Adrenal gland (tissue), 12 donors: Measurements from ENCODE around the gene NRP2. TPM values are rescaled to one million over a fixed set of nuclear protein-coding genes. Genes with fewer than 3 reads are reported as not detected.

ENCODE experiments used
- DNase-seq, 7 donors: peaks; one replicate each; pipeline ENCODE4 v3.0.0-alpha.2; 2019 to 2020
- H3K27ac ChIP-seq, 5 donors: fragments of 200-600 bp; sonication (generic) in 4 of 5; 1 replicate in 3 of 5; 2 replicates in 2 of 5; pipeline versions ENCODE4 v1.5.1 to v1.8.0; 2016 to 2020; ENCODE audit warnings: mild to moderate bottlenecking in 1 of 5
- H3K27me3 ChIP-seq: fragments of 200-600 bp; 2 replicates; pipeline ENCODE4 v1.8.0; 2021
- H3K36me3 ChIP-seq, 2 donors: fragments of 200-600 bp; replicated peaks in 1 of 2; 1 replicate in 1 of 2; 2 replicates in 1 of 2; pipeline versions ENCODE4 v1.5.1 to v1.8.0; 2018 to 2022
- H3K4me1 ChIP-seq, 2 donors: fragments of 200-600 bp; replicated peaks in 1 of 2; 1 replicate in 1 of 2; 2 replicates in 1 of 2; pipeline versions ENCODE4 v1.5.1 to v1.8.0; 2018 to 2021
- H3K4me3 ChIP-seq, 4 donors: fragments of 200-600 bp; sonication (generic) in 3 of 4; one replicate each; pipeline ENCODE4 v1.5.1; 2016 to 2018
- H3K9me3 ChIP-seq, 3 donors: fragments of 200-600 bp; sonication (generic) in 1 of 3; replicated peaks in 1 of 3; 1 replicate in 2 of 3; 2 replicates in 1 of 3; pipeline versions ENCODE4 v1.5.1 to v1.8.0; 2016 to 2021
- POLR2A ChIP-seq, 2 donors: fragments of 450-650 bp; IDR thresholded peaks; one replicate each; pipeline ENCODE4 v1.6.1; 2017; ENCODE audit warnings: antibody characterized with exemption in 2 of 2, mild to moderate bottlenecking in 2 of 2, moderate library complexity in 1 of 2
- WGBS, 4 donors: extraction: QIAGEN DNeasy Blood & Tissue Kit in 2 of 4; methylation state at CpG; one replicate each; pipeline versions ENCODE4 v1.1.5 to v1.1.7; 2013 to 2017; 5-methylcytosine and 5-hydroxymethylcytosine counted together
- intact Hi-C, 2 donors: fragments of 100-400 bp; cut with DNase I; formaldehyde crosslinking; loops; one replicate each; pipeline versions ENCODE4 v1.14.1 to v1.15.0; 2022 to 2023
- polyA plus RNA-seq, 3 donors: library from polyadenylated mRNA; stranded (reverse); fragments of 200-250 nt in 2 of 3; fragments of 350-450 nt in 1 of 3; fragmentation: Illumina TruSeq in 1 of 3; extraction: RNeasy Lipid Tissue Mini Kit (QIAGEN cat#74804) in 1 of 3; gene quantifications; one replicate each; pipeline ENCODE4 v1.2.3, GENCODE V29; 2013 to 2014
- total RNA-seq, 9 donors: library from RNA; depleted of rRNA in 4 of 9; stranded (reverse); fragments of >200 nt in 4 of 9; fragments of 120-200 nt in 1 of 9; fragmentation: NEBNext Ultra II Directional in 1 of 9; extraction: Animal tissue kit (Norgen Biotek cat#: 25700) in 1 of 9; gene quantifications; one replicate each; pipeline versions ENCODE4 v1.1.0 to v1.2.4, GENCODE V29; 2013 to 2023
- TF ChIP-seq, protein P1 (sequence below), 6 experiments: fragments of 450-650 bp in 4 of 6; fragments of 200-600 bp in 2 of 6; sonication (generic) in 1 of 6; IDR thresholded peaks; 1 replicate in 5 of 6; 2 replicates in 1 of 6; pipeline versions ENCODE4 v1.5.1 to v1.8.0; 2016 to 2021; ENCODE audit warnings: antibody characterized with exemption in 6 of 6, mild to moderate bottlenecking in 2 of 6, moderate library complexity in 1 of 6
- donor health status: healthy with polysubstance abuse.
- donor health status: Bipolar disorder and iron deficiency.
- donor health status: DM: yes; HTN: yes; CAD: no.
- donor health status: DM: no; HTN: no; CAD: no.
- donor health status: DM: no; HTN: no; CAD: no.
- donor health status: DM: yes; HTN: yes; CAD: no.

Gene NRP2
- total and polyA plus RNA-seq, 12 donors: 27.6 to 205 (median 93.1) TPM

DNA sequence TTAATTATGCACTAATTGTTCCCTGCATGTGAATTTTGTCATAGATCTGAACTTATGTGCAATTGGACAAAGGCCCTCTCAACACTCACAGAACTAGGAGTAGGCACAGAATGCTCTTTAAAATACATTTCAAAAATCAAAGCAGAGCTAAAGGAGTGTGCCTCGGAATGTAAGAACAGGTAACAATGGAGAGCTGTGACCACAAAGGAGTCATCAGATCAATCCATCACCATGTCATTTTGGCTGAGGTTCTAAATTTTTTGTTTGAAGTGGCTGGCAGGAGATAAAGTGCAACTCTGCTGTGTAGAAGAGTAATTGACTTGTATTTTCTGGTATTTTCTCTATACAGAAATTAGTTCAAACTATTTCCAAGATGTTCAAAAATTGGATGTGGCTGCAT lies 155.4 kb downstream of the NRP2 start:
- WGBS, 4 donors: 38 to 53% (median 47%) methylated on average over 1 of the region's 1 CpG
- Histone ChIP-seq H3K4me3 (no peak overlapping the region), H3K9me3 (peaks cover 0 to 9% (median 0%) of the 10 kb centered on the region in 3 donors), H3K4me1 (no peaks in the 10 kb centered on the region), H3K27me3 (no peaks in the 10 kb centered on the region), H3K27ac (no peak overlapping the region), H3K36me3 (no peaks in the 10 kb centered on the region)
- intact Hi-C loops: no loop called here
- no peak for DNase-seq
- TF ChIP-seq POLR2A (IDR thresholded peaks at IDR 0.05): no peak
- TF ChIP-seq, protein P1, sequence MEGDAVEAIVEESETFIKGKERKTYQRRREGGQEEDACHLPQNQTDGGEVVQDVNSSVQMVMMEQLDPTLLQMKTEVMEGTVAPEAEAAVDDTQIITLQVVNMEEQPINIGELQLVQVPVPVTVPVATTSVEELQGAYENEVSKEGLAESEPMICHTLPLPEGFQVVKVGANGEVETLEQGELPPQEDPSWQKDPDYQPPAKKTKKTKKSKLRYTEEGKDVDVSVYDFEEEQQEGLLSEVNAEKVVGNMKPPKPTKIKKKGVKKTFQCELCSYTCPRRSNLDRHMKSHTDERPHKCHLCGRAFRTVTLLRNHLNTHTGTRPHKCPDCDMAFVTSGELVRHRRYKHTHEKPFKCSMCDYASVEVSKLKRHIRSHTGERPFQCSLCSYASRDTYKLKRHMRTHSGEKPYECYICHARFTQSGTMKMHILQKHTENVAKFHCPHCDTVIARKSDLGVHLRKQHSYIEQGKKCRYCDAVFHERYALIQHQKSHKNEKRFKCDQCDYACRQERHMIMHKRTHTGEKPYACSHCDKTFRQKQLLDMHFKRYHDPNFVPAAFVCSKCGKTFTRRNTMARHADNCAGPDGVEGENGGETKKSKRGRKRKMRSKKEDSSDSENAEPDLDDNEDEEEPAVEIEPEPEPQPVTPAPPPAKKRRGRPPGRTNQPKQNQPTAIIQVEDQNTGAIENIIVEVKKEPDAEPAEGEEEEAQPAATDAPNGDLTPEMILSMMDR (IDR thresholded peaks at IDR 0.05): no peak

DNA sequence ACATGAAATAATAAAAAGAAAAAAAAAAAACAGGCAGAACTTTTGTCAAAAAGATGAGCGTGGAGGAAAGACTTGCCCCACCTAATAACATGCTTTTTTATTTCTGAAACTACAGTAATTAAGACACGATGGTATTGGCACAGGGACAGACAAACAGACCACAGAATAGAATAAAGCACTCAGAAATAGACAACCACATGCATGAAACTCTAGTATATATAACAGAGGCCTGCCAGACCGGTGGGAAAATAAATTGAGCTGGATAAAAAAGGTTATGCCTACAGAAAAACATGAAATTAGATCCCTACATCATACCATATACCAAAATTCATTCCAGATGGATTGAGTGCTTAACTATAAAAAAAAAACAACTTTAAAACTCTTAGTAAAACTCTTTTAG lies 163.1 kb downstream of the NRP2 start:
- TF ChIP-seq POLR2A (IDR thresholded peaks at IDR 0.05): no peak
- TF ChIP-seq, protein P1 (IDR thresholded peaks at IDR 0.05): no peak
- Histone ChIP-seq H3K27me3 (no peaks in the 10 kb centered on the region), H3K4me1 (no peaks in the 10 kb centered on the region), H3K4me3 (no peak overlapping the region), H3K36me3 (no peaks in the 10 kb centered on the region), H3K27ac (no peak overlapping the region), H3K9me3 (no peaks in the 10 kb centered on the region)
- no peak for DNase-seq
- intact Hi-C loops: no loop called here
- WGBS, 4 donors: 83 to 89% (median 86%) methylated on average over 3 of the region's 3 CpGs
